ENCODE results near the gene GALNT14.

The GALNT14 gene

DNA sequence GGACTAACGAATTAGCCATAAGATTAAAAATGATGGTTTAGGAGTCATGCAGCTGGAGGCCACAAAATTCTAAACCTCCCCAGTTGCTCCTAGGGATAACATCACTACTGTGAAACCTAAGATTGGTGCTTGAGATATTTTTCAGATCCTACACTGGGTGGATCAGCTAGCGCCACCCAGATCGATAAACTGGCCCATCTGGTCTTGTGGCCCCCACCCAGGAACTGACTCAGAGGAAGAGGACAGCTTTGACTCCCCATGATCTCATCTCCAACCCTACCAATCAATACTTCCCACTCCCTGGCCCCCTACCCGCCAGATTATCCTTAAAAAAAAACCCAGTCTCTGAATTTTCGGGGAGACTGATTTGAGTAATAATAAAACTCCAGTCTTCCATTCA, 5.5 kb downstream of the GALNT14 start:
- DNase-seq: no peak

DNA sequence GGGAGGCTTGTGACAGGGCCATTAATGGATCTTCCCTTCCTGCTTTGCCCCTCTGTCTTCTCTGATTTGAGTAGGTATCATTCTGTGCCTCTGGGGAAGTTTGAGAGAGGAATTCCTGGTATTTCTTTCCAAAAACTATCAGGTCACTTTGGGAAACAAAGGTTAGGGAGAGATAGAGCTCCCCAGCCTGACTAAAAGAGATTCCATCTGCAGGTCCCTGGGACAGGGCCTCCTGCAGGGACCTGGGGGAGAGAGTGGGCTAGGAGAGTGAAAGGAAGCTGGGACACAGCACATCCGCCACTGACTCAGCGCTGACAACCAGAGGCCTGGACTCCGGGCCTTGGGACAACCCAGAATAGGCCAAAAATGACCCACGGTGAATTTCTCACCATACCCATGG, 6.4 kb downstream of the GALNT14 start:
- DNase-seq: no peak

DNA sequence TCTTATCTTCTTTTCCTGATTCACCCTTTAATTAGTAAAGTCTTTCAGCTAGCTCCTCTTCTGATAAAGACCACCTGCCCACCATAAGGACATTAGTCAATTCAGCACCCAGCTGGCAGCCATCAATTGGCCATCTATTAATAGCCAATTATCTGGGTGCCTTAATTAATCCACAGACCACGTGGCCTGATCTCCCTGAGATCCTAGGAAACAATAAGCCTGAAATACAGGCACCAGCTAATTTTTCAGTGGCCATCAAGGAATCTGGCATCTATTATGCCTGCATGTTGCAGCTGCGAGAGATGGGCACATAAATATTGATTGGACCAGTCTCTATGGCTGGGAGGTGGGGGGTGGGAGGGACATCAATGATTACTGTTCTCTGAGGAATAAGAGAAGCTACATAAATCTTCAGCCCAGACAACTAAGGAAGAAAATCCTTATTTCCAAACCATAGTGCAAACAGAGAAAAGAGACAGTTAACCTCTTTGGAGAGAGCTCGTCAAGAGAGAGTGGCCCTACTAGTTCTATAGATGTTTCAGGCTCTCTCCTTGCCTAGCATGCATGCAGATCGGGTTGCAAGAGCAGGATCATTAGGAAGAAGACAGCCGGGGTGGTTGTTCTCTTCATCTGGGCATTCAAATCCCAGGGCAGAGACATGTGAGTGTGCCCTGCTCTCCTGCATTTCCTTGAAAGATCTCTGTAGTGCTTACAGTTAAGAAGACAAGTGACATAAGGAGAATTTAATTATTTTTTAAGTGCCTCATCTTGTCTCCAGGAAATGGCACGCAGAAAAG, 8.7 kb downstream of the GALNT14 start:
- no peak for DNase-seq

DNA sequence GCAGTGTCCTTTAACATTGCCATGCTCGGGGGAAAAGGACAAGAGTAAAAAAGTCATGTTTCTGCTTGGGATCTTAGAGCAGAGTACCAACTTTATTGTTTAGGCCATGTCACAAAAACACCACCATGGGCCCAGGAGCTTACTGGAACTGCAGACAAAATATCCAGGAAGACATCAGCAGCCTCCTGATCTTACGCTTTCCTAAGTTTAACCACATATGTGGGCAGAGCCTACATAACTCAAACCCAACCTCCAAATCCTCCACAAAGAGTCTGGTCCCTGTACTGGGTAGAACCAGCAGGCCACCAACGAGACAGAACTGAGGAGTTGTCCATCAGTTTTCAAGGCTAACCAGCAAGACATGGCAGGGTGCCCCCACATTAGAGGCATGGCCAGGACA, 10.3 kb downstream of the GALNT14 start:
- no peak for DNase-seq

DNA sequence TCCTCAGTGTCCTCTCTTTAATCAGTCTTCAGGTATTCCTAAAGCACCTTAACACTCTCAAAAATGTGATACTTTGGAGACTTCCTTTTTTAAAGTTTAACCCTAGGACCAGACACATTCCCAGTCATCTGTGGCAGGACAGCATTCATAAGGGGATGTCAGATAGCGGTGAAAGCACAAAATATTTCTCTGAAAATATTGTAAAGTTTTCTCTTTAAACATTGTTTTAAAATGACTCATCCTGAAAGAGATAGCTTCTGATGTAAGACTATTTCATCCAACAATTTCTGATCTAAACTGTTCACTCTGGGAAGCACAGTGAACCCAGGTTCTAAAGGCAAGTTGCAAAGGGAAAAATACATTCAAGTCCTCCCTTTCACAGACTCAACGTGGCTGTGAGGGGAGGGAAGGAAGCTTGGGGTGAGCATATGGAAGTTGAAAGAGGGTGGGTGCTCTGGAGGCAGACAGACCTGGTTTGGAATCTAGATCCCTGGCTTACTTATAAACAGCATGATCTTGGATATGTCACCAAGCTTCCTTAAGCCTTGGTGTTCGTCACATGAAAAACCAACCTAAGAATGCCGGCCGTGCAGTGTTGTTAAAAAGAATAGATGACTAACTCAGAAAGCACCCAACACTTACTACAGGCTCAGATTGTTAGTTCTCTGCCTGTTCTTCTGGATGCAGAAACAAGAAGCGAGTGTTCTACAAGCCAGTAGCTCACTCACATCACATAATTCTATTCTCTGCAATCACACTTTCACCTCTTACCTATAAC, 12.1 kb downstream of the GALNT14 start:
- no peak for DNase-seq

DNA sequence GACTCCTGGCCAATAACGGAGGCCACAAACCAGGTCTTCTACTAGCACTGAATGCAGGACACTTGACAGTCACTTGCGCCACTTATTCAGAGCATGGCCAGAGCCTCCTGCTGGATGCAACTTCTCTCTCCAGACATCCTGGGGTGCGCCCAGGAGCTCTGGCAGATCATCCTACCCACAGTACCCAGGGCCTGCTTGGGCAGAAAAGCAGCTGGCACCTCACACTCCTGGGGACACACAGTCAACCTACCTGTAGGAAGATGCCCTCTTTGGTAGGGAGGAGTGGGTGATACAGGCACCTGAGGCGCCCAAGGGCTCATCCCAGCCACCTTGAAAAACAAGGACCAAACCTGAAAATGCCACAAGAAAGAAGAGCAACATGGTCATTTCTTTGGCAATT, 13.3 kb downstream of the GALNT14 start:
- DNase-seq: no peak

DNA sequence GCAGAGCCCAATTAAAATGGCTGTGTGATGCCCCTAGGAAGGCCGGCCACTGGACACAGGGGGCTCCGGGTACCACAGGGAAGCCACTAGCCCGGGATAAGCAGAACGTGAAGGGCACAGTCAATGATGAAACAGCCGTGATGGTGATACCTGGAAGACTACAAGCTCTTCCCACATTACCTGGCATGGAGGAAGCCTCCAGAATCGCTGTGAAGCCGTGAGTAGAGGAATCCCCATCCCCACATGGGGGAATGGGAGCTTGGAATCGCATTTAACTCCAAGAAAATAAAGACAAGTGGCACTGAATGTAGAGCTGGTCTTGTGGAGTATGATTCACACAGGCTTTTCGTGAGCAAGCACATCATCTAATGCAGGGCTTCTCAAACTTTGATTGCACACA, 16.1 kb downstream of the GALNT14 start:
- no peak for DNase-seq

DNA sequence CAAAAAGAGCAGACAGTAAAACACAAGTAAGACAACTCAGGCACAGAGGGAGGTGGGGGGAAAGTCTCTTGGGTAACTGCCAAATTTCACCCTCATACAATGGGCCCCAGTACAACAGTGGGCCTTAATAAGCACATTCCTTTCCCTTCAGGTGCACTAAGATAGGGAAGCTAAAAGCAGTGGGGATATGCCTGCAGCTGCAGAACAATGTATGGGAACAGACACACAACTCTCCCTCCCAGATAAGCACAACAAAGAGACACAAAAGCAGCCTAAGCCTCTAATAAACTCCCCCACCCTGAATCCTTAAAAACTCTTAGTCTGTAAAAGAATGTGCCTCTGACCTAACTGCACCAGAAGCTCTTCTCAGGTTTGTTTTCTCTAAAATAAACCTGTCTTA, 24.5 kb downstream of the GALNT14 start:
- DNase-seq: no peak

DNA sequence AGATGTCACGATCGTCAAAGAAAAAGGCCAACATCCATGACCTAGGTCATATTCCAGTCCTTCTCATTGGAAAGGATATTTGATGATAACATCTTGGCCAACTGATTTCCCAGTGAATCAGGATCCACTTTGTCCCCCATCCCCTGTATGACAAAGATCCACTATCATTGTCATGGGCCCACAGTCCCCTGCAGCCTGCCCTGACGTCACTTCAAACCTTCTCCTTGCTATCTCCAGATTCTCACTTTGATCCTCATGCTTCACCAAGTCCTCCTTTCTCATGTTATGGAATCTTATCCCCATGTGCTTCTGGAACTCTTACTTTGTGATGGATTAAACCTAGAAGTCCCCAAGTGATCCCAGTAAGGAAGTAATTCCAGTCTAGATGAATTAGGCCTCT, 25.7 kb downstream of the GALNT14 start:
- no peak for DNase-seq

DNA sequence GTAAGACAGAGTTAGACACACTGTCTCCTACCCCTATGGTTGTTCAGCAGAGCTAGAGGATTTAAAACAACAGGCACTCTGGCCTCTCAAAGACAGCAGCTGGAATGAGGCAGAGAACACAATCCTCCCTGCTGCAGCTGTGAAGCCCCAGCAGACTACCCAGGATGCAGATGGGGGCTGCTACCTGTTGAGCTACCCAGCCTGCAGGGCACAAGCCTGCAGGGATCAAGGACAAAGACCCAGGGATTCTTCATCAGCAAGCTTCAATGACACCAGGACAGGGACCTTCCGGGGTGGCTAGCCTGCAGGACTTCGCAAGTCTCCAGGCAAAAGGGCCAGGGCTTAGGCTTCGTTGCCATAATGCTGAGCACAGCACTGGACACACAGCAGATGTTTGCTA, 27.2 kb downstream of the GALNT14 start:
- DNase-seq: no peak

DNA sequence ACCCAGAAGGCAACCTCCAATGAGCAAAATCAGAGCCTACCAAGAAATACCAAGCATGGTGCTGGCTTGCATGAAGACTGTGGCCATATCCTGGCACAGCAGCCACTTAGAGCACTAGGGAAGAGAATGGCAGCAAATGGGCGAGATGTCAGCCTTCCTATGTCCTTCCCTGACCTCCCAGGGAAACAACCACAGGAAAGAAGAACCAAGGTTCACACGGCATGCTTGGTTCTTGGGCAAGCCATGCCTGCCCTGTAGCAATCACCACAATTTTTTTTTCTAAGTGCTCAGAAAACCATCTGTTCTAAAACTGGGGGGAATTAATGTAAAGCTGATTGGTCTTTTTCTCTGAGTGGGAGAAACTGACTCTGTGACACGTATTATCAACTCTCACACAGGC, 27.8 kb downstream of the GALNT14 start:
- DNase-seq: no peak

DNA sequence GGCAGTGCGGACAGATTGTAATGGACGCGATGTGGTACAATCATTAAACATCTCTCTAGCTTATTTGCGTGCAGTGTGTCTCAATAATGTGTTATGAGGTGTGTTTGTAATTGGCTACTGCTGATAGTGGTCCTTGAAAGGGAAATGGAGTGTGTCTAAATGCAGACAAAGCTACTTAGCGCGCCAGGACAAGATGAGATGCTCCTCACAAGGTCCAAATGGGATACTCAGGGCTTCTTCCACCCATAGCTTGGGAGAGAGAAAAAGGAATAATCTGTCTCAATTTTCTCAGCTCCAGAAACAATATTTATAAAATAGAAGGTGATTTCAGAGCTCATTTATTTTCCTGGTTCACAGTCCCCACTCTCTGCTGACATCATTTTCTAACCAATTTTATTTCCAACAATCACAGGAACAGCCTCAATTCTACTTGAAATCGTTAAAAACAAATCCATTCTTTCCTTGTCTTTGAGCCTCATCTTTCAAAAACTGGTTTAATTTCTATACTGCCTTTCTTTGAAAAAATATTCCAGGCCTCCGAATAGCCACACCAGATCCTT, 28.5 kb downstream of the GALNT14 start:
- DNase-seq: no peak

DNA sequence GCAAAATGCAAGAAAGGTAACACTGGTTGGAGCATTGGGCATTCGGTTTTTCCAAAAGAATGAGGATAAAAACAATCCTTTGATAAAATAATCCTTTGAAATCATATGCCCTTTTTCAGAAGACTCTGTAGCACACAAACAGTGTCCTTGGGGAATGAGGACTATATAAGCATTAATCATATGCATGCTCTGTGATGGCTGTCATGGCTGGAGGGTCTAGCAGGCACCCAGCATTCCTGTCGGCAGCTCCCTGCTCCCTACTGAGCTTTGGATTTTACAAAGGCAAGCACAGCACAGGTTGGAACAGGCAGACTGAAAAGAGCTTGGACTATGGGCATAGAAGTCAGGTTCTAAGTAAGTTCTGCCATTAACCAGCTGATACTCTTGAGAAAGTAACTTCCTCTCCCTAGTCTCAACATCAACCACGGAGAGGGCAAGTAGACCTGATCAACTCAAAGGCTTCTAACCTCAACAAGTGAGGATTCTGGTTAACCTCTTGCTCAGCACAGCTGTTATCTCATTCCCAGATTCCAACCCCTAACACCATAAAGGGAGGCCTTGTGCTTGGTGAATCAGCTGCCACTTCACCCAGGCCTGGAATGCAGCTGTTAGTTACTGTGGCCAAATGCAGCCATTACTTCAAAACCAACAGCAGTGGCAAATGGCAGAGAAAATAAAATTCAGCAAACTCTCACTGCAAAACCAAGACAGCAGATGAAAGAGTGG, 29.5 kb downstream of the GALNT14 start:
- no peak for DNase-seq

DNA sequence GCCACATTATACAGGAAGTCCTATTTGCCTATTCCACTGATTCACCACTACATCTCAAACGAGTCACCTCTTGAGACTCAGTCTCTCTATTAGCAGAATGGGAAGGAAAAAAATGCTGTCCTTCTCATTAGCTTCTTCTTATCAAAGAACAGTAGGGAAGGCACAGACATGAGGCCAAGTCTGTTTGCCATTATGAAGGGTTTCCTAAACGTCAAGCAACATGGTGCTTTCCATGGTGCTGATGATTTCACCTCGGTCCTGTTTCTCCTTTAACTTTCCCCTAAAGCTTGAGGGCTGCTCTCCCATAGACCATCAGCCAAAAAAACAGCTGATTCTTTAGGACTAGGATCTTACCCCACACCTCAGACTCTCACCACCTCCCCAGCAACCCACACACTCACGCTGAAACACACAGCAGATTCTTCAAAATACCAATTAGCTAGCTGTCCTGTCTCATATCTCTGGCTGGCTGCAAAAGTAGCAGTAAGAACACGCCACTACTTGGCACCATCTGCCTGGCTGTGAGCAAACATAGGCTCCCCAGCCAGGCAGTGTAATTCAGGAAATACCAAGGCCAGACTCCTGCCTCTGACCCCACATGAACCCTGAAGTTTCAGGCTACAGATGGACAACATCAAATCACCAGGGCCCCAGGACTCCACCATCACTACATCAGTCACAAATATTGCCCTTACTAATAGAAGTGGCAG, 30.5 kb downstream of the GALNT14 start:
- DNase-seq: peak; percentile 23

DNA sequence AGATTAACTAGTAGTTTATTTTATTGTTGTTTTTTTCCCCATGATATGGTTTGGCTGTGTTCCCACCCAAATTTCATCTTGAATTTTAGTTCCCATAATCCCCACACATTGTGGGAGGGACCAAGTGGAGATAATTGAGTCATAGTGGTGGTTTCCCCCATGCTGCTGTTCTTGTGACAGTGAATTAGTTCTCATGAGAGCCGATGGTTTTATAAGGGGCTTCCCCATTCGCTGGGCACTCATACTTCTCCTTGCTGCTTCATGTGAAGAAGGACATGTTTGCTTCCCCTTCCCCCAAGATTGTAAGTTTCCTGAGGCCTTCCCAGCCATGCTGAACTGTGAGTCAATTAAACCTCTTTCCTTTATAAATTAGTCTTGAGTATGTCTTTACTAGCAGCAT, 36.5 kb downstream of the GALNT14 start:
- no peak for DNase-seq

DNA sequence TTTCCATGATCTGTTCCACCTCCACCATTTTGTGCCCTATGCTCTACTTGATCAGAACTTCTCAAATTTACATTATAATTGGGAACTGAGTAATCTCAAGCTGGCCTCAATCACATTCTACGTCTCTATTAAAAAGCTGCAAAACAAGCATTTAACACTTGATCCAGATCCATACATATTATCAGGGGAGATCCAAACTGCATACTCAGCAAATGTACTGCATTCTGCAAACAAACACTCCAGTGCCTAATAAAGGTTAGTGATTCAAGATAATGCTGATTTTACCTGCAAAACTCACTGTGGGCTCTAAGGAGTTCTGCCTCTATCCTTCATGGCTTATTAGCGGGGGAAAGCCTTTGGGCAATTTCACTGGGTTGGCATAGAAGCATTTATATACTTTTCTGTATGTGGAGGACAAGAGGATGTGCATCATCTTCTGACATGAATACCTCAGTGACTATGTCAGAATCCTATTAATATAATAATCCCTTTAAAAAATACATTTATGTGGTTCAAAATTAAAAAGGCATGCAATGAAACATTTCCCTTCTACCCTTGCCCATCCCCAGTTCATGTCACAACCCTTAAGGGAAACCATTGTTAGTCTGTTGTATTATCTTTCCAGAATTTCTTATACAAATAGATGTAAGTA, 40.2 kb downstream of the GALNT14 start:
- no peak for DNase-seq

DNA sequence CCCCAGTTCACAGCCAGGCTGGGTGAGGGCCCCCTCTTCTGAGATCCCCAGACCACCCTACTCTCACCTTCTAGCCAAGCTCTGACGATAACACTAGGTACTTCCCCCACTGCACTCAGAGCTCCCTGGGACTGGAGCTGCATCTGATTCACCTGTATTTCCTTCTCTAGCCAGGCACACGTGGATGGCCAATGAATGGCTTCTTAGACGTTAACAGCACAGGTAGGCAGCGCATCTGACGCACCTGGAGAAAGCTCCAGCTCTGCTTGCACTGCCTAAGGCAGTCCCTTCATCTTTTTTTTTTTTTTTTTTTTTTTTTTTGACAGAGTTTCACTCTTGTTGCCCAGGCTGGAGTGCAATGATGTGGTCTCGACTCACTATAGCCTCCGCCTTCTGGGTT, 48.1 kb downstream of the GALNT14 start:
- no peak for DNase-seq

DNA sequence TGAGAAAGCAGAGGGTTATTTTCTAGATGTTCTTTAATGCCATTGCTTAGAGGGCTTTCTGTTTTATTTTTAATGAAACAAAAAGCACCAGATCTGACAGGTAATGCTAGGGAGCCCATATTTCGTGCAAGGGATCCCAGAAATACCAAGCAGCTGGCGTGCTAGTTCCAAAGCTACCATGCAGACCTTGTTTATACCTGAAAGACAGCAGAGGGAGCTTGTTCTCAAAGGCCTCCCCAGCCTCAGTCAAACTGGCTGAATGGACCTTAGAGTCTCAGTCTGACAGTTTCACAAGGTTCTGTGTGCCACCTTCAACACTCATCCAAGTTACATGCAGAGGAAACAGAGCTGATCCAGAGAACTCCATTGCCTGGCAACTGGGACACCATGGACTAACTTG, 48.6 kb downstream of the GALNT14 start:
- DNase-seq: no peak

DNA sequence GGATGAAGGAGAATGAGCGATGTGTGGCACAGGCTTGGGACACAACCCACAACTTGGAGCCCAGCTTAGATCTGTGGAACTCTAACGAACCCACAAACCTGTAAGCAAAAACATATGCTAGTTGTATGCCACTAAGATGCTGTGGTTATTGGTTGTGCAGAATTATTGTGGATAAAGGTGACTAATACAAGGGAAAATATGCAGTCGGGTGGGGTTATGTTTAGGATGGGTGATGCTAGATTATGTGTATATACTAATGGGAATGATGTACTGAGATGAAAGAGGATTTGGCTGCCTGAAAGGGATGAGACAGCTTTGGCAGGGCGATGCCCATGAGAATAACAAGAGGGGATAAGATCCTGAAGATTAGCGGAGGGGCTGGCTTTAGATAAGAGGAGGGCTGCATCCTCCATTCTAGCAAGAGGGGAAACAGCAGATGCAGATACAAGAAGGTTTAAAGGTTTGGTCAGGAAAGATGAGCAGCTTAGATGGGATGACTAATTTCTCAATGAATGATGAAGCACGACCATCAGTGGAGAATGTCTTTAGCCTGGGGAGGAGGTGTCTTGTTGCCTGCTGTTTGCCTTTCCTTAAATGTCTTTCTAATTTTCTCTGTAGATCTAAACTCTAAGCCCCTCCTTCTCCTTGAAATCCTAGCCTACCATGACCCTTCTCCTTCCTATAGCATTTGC, 49.6 kb downstream of the GALNT14 start:
- DNase-seq: no peak

DNA sequence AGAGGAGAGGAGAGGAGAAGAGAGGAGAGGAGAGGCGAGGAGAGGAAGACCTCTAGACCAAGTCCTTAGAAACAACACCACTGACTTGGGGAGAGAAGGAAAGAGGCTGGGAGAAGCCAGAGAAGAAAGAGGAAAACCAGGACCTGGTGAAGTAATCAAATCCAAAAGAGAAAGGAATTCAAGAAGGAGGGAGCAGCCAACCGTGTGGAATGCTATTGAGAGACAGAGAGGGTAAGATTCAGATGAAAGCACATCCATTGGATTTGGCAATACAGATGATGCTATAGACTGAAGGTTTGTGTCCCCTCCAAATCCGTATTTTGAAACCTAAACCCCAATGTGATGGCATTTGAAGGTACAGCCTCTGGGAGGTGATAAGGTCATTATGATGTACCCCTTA, 50.7 kb downstream of the GALNT14 start:
- no peak for DNase-seq

DNA sequence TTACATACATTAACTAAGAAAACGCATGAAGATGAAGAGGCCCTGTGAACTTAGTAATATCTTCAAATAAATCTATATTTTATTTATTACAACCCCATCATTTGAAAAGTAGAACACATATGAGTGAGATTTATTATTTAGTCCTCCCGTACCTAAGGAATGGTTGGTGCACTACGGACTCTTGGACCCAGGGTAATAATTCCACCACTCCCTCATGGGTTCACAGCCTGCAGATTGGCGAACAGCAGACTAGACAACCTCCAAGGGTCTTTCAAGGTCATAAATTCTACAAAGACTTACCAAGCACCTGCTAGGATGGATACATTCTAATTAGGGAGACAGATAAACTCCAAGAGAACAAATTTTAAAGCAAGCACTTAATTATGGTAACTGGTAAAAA, 51.6 kb downstream of the GALNT14 start:
- DNase-seq: no peak
